ENCODE measurements around the gene COIL. TPM values are rescaled to one million over a fixed set of nuclear protein-coding genes. Genes with fewer than 3 reads are reported as not detected.

The COIL gene
- total and polyA plus RNA-seq, 2 of the 13 experiments (the other 11 are each of a cell fraction or from before 2014, with no cell fraction given), result 8.1 to 29.4 TPM

GRCh38 chr17:57009737-57010445 lies 49.0 kb upstream of the COIL start (continued):
- TF ChIP-seq ZNF883 (CRISPR knock-in tag; IDR thresholded peaks at IDR 0.05; ENCODE audit: not compliant biosample characterization) (no peak), PPARG (CRISPR knock-in tag; conservative IDR thresholded peaks at IDR 0.05) (no peak), PRDM10 (CRISPR knock-in tag; IDR thresholded peaks at IDR 0.05; ENCODE audit: low read depth) (no peak), ZNF781 (CRISPR knock-in tag; IDR thresholded peaks at IDR 0.05; ENCODE audit: borderline replicate concordance, not compliant biosample characterization) (no peak), MNT (IDR thresholded peaks at IDR 0.05) (no peak), ZNF790 (CRISPR knock-in tag; IDR thresholded peaks at IDR 0.05; ENCODE audit: borderline replicate concordance) (no peak), CBX1 (IDR thresholded peaks at IDR 0.05; ENCODE audit: low read depth) (no peak), ZHX1 (CRISPR knock-in tag; IDR thresholded peaks at IDR 0.05; ENCODE audit: low read depth) (no peak), FOXC1 (CRISPR knock-in tag; IDR thresholded peaks at IDR 0.05; ENCODE audit: borderline replicate concordance) (0 out of 2 replicates have a peak, but pooled peaks have one; percentile 16), MYNN (CRISPR knock-in tag; IDR thresholded peaks at IDR 0.05; ENCODE audit: low read depth) (no peak), JUN (CRISPR knock-in tag; IDR thresholded peaks at IDR 0.05) (no peak), NCOA1 (CRISPR knock-in tag; IDR thresholded peaks at IDR 0.05) (no peak), NFE2L2 (IDR thresholded peaks at IDR 0.05; ENCODE audit: low read length) (no peak), FOXO4 (CRISPR knock-in tag; conservative IDR thresholded peaks at IDR 0.05) (no peak), REXO4 (CRISPR knock-in tag; IDR thresholded peaks at IDR 0.05; ENCODE audit: borderline replicate concordance) (no peak), SAFB2 (CRISPR knock-in tag; IDR thresholded peaks at IDR 0.05; ENCODE audit: borderline replicate concordance, low read depth) (no peak), CREB1 (IDR thresholded peaks at IDR 0.05) (no peak), CREB1 (CRISPR knock-in tag; IDR thresholded peaks at IDR 0.05) (no peak), SMAD1 (CRISPR knock-in tag; IDR thresholded peaks at IDR 0.05; ENCODE audit: borderline replicate concordance, low read depth) (no peak), ZSCAN9 (CRISPR knock-in tag; IDR thresholded peaks at IDR 0.05; ENCODE audit: borderline replicate concordance) (no peak)
